ENCODE data around the gene PACSIN3. TPM values are rescaled to one million over a fixed set of nuclear protein-coding genes. Genes with fewer than 3 reads are reported as not detected.

The PACSIN3 gene
- total RNA-seq, 1 experiment from 2014 or later: 67.0 TPM

DNA sequence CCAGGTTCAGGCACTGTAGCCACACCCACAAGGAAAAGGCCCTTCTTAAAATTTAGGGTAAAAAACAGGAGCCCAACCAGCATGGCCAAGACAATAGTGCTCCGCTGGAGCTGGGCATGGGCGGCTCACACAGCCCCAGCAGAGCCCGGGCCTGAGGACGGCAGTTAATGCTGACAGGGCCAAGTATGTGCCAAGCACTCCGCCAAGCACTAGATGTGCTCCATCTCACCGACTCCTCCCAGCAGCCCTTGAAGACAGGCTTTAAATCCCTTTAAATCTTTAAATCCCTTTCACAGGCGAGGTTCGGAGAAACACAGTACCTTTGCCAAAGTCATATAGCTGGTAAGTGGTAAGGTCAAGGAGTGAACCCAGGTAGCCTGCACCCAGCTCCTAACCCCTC is 14.4 kb downstream of the PACSIN3 start:
- no peaks in the 10 kb centered on the region for H3K27me3 Mint-ChIP-seq (ENCODE audit: insufficient read depth, unreplicated experiment)
- ChIA-PET CTCF (interaction anchor here (0.7 to 1.9 kb wide), 5 partner anchors 9 to 183 kb away, joined by 3 to 12 read pairs (median 5); no protein-coding TSS in a partner anchor), POLR2A (interaction anchor here (1.2 to 1.7 kb wide), 3 partner anchors 9 to 325 kb away, joined by 3 to 6 read pairs (median 4); partner anchors contain the start of gene CKAP5)
- H3K36me3 Mint-ChIP-seq (ENCODE audit: insufficient read depth, unreplicated experiment): peaks cover 65% of the 10 kb centered on the region
- H3K4me3 Mint-ChIP-seq (ENCODE audit: unreplicated experiment): no peak overlapping the region
- no peaks in the 10 kb centered on the region for H3K9me3 Mint-ChIP-seq (ENCODE audit: unreplicated experiment)
- TF ChIP-seq, protein P1, sequence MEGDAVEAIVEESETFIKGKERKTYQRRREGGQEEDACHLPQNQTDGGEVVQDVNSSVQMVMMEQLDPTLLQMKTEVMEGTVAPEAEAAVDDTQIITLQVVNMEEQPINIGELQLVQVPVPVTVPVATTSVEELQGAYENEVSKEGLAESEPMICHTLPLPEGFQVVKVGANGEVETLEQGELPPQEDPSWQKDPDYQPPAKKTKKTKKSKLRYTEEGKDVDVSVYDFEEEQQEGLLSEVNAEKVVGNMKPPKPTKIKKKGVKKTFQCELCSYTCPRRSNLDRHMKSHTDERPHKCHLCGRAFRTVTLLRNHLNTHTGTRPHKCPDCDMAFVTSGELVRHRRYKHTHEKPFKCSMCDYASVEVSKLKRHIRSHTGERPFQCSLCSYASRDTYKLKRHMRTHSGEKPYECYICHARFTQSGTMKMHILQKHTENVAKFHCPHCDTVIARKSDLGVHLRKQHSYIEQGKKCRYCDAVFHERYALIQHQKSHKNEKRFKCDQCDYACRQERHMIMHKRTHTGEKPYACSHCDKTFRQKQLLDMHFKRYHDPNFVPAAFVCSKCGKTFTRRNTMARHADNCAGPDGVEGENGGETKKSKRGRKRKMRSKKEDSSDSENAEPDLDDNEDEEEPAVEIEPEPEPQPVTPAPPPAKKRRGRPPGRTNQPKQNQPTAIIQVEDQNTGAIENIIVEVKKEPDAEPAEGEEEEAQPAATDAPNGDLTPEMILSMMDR (IDR thresholded peaks at IDR 0.05; ENCODE audit: unreplicated experiment): no peak
- H3K4me1 Mint-ChIP-seq (ENCODE audit: insufficient read depth, unreplicated experiment): peaks cover 6% of the 10 kb centered on the region
- BruUV-seq (replicated peaks): no TSS peak
- intact Hi-C loops (cut with micrococcal nuclease): no loop called here
- H3K27ac Mint-ChIP-seq (ENCODE audit: low read depth, unreplicated experiment): no peak overlapping the region
- DNase-seq (ENCODE audit: unreplicated experiment): no peak

DNA sequence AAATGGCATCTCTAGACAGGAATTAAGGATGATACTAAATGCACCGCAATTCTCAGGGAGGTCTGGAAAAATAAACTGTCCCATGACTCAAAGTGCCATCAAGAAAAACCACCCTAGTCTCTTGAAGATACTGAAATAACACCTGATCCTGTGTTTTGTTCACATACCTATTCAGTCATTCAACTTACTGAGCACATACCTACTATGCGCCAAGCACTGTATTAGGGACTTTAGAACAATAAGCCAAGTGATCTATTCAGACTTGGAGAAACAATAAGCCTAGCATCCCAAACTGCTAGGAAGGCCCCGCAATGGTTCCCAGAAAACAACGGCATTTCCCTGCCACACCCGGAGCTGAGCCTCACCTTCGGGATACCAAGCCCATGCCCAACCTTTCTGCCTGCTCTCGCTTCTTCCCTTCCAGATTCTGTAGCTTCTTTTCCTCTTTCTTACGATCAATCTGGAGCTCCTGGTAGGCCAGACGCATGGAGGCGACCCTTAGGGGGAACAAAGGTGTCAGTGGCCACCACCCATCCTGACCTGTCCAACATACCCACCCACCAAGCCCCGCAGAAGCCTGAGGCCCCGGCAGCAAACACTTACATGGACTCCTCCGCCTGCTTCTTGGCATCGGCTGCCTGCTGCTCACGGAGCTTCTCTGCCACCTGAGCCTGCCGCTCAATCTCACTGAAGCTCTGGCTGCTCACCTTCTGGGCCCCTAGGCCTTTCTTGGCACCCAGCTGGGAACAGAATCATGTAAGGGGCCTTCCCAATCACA is 15.0 kb downstream of the PACSIN3 start:
- no peaks in the 10 kb centered on the region for H3K27me3 Mint-ChIP-seq (ENCODE audit: insufficient read depth, unreplicated experiment)
- no TSS peak for BruUV-seq (replicated peaks)
- H3K4me1 Mint-ChIP-seq (ENCODE audit: insufficient read depth, unreplicated experiment): peaks cover 6% of the 10 kb centered on the region
- POLR2A ChIA-PET: interaction anchor here (1.2 to 1.7 kb wide), 3 partner anchors 8 to 325 kb away, joined by 3 to 6 read pairs (median 4); partner anchors contain the start of gene CKAP5
- no peak overlapping the region for H3K27ac Mint-ChIP-seq (ENCODE audit: low read depth, unreplicated experiment)
- no peaks in the 10 kb centered on the region for H3K9me3 Mint-ChIP-seq (ENCODE audit: unreplicated experiment)
- no peak for DNase-seq (ENCODE audit: unreplicated experiment)
- CTCF ChIA-PET: interaction anchor here (0.6 to 1.9 kb wide), 7 partner anchors 8 to 184 kb away, joined by 3 to 12 read pairs (median 4); no protein-coding TSS in a partner anchor
- peaks cover 69% of the 10 kb centered on the region for H3K36me3 Mint-ChIP-seq (ENCODE audit: insufficient read depth, unreplicated experiment)
- TF ChIP-seq, protein P1 (IDR thresholded peaks at IDR 0.05; ENCODE audit: unreplicated experiment): no peak
- intact Hi-C loops (cut with micrococcal nuclease): no loop called here
- no peak overlapping the region for H3K4me3 Mint-ChIP-seq (ENCODE audit: unreplicated experiment)

DNA sequence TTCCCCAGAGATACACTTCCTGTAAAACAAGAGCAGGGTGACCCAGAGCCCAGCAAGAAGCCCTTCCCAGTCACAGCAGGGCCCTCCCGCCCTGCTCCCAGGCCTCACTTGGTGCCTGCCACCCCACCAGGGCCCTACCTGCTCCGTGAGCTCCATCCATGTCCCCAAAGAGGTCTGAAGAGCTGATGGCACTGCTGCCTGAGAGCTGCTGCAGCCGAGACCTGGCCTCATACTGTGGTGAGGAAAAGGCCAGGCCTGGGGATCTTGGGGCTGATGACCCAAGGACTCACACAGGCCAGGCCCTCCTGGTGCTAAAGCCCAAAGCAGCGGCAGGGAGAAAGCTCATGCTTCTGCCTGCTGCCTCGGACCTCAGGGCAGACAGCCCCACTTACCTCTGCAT is 19.9 kb downstream of the PACSIN3 start:
- BruUV-seq (replicated peaks): no TSS peak
- Mint-ChIP-seq H3K27me3 (ENCODE audit: insufficient read depth, unreplicated experiment) (no peaks in the 10 kb centered on the region), H3K4me1 (ENCODE audit: insufficient read depth, unreplicated experiment) (no peaks in the 10 kb centered on the region), H3K36me3 (ENCODE audit: insufficient read depth, unreplicated experiment) (peaks cover 70% of the 10 kb centered on the region), H3K4me3 (ENCODE audit: unreplicated experiment) (no peak overlapping the region), H3K27ac (ENCODE audit: low read depth, unreplicated experiment) (no peak overlapping the region), H3K9me3 (ENCODE audit: unreplicated experiment) (no peaks in the 10 kb centered on the region)
- ChIA-PET CTCF (interaction anchor here (5.0 kb wide), 1 partner anchor 13 kb away, joined by 38 read pairs; no protein-coding TSS in a partner anchor), POLR2A (no interaction called here)
- TF ChIP-seq, protein P1 (IDR thresholded peaks at IDR 0.05; ENCODE audit: unreplicated experiment): no peak
- DNase-seq (ENCODE audit: unreplicated experiment): no peak
- intact Hi-C loops (cut with micrococcal nuclease): no loop called here

DNA sequence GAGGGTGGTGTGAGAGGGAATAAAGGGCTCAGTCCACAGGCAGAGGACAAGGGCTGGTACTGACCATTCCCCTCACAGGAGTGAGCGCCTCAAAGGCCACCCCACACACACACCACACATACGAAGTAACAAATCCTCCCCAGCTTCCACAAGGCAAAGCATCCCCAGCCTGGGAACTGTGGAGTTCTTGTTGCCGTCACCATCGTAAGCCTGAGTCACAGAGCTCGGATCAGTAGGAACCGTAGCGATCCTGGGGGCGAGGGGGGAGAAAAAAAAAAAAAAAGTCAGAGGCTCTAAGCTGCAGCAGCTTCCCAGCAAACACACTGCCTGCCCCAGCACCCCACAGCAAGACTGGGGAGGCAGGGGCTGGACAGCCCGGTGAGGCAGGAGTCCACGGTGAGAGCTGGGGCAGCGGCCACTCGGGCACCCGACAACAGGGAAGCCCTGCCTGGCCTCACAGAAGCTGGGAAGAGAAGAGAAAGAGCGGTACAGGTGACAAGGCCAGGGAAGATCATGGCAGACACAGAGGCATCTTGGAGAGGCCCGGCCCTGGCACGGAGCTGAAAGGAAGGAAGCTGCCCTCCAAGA is 20.9 kb downstream of the PACSIN3 start:
- no peaks in the 10 kb centered on the region for H3K4me1 Mint-ChIP-seq (ENCODE audit: insufficient read depth, unreplicated experiment)
- peaks cover 61% of the 10 kb centered on the region for H3K36me3 Mint-ChIP-seq (ENCODE audit: insufficient read depth, unreplicated experiment)
- ChIA-PET CTCF (interaction anchor here (0.5 to 5.0 kb wide), 3 partner anchors 12 to 286 kb away, joined by 3 to 38 read pairs (median 3); no protein-coding TSS in a partner anchor), POLR2A (no interaction called here)
- H3K27me3 Mint-ChIP-seq (ENCODE audit: insufficient read depth, unreplicated experiment): no peaks in the 10 kb centered on the region
- H3K4me3 Mint-ChIP-seq (ENCODE audit: unreplicated experiment): no peak overlapping the region
- no peak for DNase-seq (ENCODE audit: unreplicated experiment)
- no peaks in the 10 kb centered on the region for H3K9me3 Mint-ChIP-seq (ENCODE audit: unreplicated experiment)
- H3K27ac Mint-ChIP-seq (ENCODE audit: low read depth, unreplicated experiment): no peak overlapping the region
- intact Hi-C loops (cut with micrococcal nuclease): no loop called here
- no TSS peak for BruUV-seq (replicated peaks)
- TF ChIP-seq, protein P1 (IDR thresholded peaks at IDR 0.05; ENCODE audit: unreplicated experiment): no peak

Data from MCF 10A (cell line).